ENCODE results near the gene CSKMT. TPM values are rescaled to one million over a fixed set of nuclear protein-coding genes. Genes with fewer than 3 reads are reported as not detected.
"Not testable (repeated sequence)": the region's sequence is repeated elsewhere in the genome, so short reads cannot be mapped to it uniquely, and the experiment has no call there.

Gene CSKMT
- total and polyA plus RNA-seq, 8 donors, result 5.1 to 21.8 (median 6.5) TPM

DNA sequence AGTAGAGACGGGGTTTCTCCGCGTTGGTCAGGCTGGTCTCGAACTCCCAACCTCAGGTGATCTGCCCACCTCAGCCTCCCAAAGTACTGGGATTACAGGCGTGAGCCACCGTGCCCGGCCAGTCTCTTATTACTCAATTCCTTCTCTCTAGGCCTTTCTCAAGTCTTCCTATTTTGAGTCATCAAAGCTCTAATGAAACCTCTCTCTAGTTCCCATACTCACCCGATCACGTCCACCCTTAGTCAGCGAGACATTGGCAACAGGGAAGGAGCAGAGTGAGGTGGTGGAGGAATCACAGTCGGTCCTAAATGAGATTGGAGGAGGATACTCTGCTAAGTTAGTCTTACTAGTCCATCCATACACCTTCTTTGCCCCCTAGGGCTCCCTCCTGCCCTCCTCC, 37.1 kb downstream of the CSKMT start:
- Histone ChIP-seq H3K36me3 (peaks cover 0 to 25% of the 10 kb centered on the region in 2 donors), H3K9me3 (no peaks in the 10 kb centered on the region), H3K27ac (no peak overlapping the region), H3K4me3 (no peak overlapping the region), H3K4me1 (peaks cover 12 to 31% of the 10 kb centered on the region in 2 donors), H3K27me3 (no peaks in the 10 kb centered on the region)
- no peak for DNase-seq
- no peak for TF ChIP-seq CTCF (IDR thresholded peaks at IDR 0.05)
- ATAC-seq, result no peak
- intact Hi-C loops (cut with DNase I), result no loop called here

- H3K27me3 ChIP-seq; DNase-seq; H3K9me3 ChIP-seq; intact Hi-C loops (cut with DNase I); ATAC-seq; H3K4me3 ChIP-seq: not testable (repeated sequence)
- Histone ChIP-seq H3K36me3 (peaks cover 0 to 20% of the 10 kb centered on the region in 2 donors), H3K27ac (peak overlapping the region in 1 of 2 donors; percentile 23), H3K4me1 (peaks cover 17 to 46% of the 10 kb centered on the region in 2 donors)
Observed at GRCh38 chr11:62703921-62704320, 38.8 kb downstream of the CSKMT start.

DNA sequence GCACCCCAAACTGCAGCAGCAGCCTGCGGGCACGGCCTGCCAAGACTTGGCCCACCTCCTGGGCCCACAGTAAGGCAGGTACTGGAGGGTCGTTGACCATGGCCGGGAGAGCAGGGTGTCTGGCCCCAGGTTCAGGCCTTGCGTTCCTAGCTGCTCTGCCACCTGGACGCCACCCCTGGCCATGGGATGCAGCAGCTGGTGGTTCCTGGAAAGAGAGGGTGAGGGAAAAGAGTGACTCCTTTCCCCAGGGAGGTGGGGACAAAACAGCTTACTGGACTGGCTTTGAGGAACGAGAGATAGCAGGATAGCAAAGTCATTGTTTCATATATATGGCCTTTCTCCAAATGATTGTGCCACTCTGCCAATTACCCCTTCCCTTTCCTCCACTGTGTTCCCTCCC, 40.3 kb downstream of the CSKMT start:
- Histone ChIP-seq H3K27ac (peak overlapping the region; percentile 77 to 85), H3K4me3 (peak overlapping the region; percentile 51 to 80), H3K36me3 (peaks cover 0 to 20% of the 10 kb centered on the region in 2 donors), H3K9me3 (no peaks in the 10 kb centered on the region), H3K4me1 (peaks cover 24 to 57% of the 10 kb centered on the region in 2 donors), H3K27me3 (no peaks in the 10 kb centered on the region)
- no peak for TF ChIP-seq CTCF (IDR thresholded peaks at IDR 0.05)
- no peak for DNase-seq
- ATAC-seq, result no peak
- intact Hi-C loops (cut with DNase I), result no loop called here

GRCh38 chr11:62705880-62706849, 41.1 kb downstream of the CSKMT start:
- peak overlapping the region; percentile 77 to 85 for H3K27ac ChIP-seq
- ATAC-seq, result peak; percentile 91
- peak overlapping the region; percentile 51 to 80 for H3K4me3 ChIP-seq
- intact Hi-C loops (cut with DNase I), result no loop called here
- DNase-seq, result peak; percentile 86 to 99 (median 95)
- H3K4me1 ChIP-seq, result peaks cover 26 to 61% of the 10 kb centered on the region in 2 donors
- TF ChIP-seq CTCF (IDR thresholded peaks at IDR 0.05), result no peak
- H3K27me3 ChIP-seq, result no peaks in the 10 kb centered on the region
- peaks cover 0 to 20% of the 10 kb centered on the region in 2 donors for H3K36me3 ChIP-seq
- no peaks in the 10 kb centered on the region for H3K9me3 ChIP-seq

GRCh38 chr11:62706850-62707247, 41.7 kb downstream of the CSKMT start:
- intact Hi-C loops (cut with DNase I), result no loop called here
- no peaks in the 10 kb centered on the region for H3K27me3 ChIP-seq
- peaks cover 0 to 22% of the 10 kb centered on the region in 2 donors for H3K36me3 ChIP-seq
- H3K9me3 ChIP-seq, result no peaks in the 10 kb centered on the region
- TF ChIP-seq CTCF (IDR thresholded peaks at IDR 0.05), result no peak
- peaks cover 26 to 61% of the 10 kb centered on the region in 2 donors for H3K4me1 ChIP-seq
- DNase-seq (no peak), ATAC-seq (no peak)
- peak overlapping the region in 1 of 2 donors; percentile 51 for H3K4me3 ChIP-seq
- peak overlapping the region; percentile 49 to 85 for H3K27ac ChIP-seq
